ENCODE data around the gene IFI6. TPM values are rescaled to one million over a fixed set of nuclear protein-coding genes. Genes with fewer than 3 reads are reported as not detected.
A peak's percentile ranks its signal among the peaks of the same experiment; 100 is the strongest.

Gene IFI6
- total RNA-seq, 1 experiment from 2014 or later = 4.3 TPM

DNA sequence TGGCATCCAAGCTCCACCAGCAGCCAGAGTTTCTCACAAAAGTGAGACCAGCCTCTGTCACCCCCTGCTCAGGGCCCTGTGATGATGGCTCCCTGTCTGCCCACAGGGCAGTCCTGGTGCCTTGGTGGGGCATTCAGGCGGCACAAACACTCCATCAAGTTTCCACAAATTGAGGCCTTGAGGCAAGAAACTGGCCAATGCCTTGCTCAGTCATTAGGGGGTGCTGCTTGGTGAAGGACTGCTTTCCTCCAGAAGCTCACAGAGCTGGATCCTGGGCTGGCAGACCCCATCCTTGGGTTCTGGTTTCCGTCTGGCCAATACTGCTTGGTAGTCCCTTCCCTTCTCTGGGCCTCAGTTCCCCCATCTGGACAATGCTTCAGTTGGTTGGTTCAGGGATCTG lies 55.6 kb downstream of the IFI6 start:
- Histone ChIP-seq H3K23ac (ENCODE audit: insufficient read length, low read depth, low read length) (no peak overlapping the region), H4K5ac (ENCODE audit: insufficient read length, low read depth, low read length) (no peak overlapping the region), H2AFZ (ENCODE audit: low read length) (no peak overlapping the region), H3K4me2 (ENCODE audit: insufficient read depth, insufficient read length, low read length) (no peak overlapping the region), H3K27ac (ENCODE audit: insufficient read length, low read depth, low read length) (no peak overlapping the region), H3K4me1 (ENCODE audit: insufficient read depth, low read length) (no peaks in the 10 kb centered on the region), H2BK20ac (ENCODE audit: low read depth, low read length, poor library complexity, severe bottlenecking) (no peak overlapping the region), H3K79me2 (ENCODE audit: insufficient read depth, low read length) (no peaks in the 10 kb centered on the region), H3K79me1 (ENCODE audit: insufficient read depth, low read depth, low read length, poor library complexity, severe bottlenecking) (no peaks in the 10 kb centered on the region), H4K20me1 (ENCODE audit: control insufficient read depth, insufficient read depth, insufficient read length) (no peaks in the 10 kb centered on the region), H2BK12ac (ENCODE audit: insufficient read length, low read depth, low read length) (no peak overlapping the region), H3T11ph (ENCODE audit: low read length) (no peak overlapping the region), H3K27me3 (ENCODE audit: insufficient read depth, low read length) (no peaks in the 10 kb centered on the region), H2BK120ac (ENCODE audit: low read depth, low read length, poor library complexity, severe bottlenecking) (no peak overlapping the region), H3K9me3 (ENCODE audit: control insufficient read depth, low read depth, low read length) (no peaks in the 10 kb centered on the region), H3K9ac (ENCODE audit: extremely low read depth, insufficient read length, low read length) (no peak overlapping the region), H4K8ac (replicated peaks; ENCODE audit: insufficient read length, low read depth, low read length) (no peak overlapping the region), H2AK5ac (ENCODE audit: insufficient read length, low read length) (no peak overlapping the region), H3K18ac (ENCODE audit: insufficient read length, low read depth, low read length) (no peak overlapping the region), H3K23me2 (ENCODE audit: insufficient read length, low read depth, low read length, poor library complexity, severe bottlenecking) (peaks cover 6% of the 10 kb centered on the region), H3K56ac (ENCODE audit: insufficient read length, low read depth, low read length) (no peak overlapping the region), H2BK5ac (ENCODE audit: insufficient read length, low read length) (no peak overlapping the region), H3K4ac (ENCODE audit: low read depth, low read length) (no peak overlapping the region), H4K91ac (ENCODE audit: insufficient read length, low read depth, low read length) (no peak overlapping the region), H3K14ac (ENCODE audit: insufficient read depth, low read length) (no peak overlapping the region), H2BK15ac (ENCODE audit: low read depth, low read length) (no peak overlapping the region)
- Mint-ChIP-seq H3K9me3 (no peaks in the 10 kb centered on the region), H3K27ac (no peak overlapping the region), H3K27me3 (ENCODE audit: low read depth) (peaks cover 27% of the 10 kb centered on the region), H3K4me3 (peak overlapping the region in 1 of 2 experiments; percentile 30; a peak in 1 of 5 replicates), H3K4me1 (peaks cover 21 to 24% of the 10 kb centered on the region in 2 experiments), H3K36me3 (ENCODE audit: insufficient read depth in 1 of 3, low read depth in 3 of 3) (no peaks in the 10 kb centered on the region)
- WGBS (ENCODE audit: extremely low coverage, insufficient read length, low lambda C conversion rate) = no CpG with 5 or more reads among the region's 2 CpGs
- DNase-seq = no peak
- TF ChIP-seq, protein P1, sequence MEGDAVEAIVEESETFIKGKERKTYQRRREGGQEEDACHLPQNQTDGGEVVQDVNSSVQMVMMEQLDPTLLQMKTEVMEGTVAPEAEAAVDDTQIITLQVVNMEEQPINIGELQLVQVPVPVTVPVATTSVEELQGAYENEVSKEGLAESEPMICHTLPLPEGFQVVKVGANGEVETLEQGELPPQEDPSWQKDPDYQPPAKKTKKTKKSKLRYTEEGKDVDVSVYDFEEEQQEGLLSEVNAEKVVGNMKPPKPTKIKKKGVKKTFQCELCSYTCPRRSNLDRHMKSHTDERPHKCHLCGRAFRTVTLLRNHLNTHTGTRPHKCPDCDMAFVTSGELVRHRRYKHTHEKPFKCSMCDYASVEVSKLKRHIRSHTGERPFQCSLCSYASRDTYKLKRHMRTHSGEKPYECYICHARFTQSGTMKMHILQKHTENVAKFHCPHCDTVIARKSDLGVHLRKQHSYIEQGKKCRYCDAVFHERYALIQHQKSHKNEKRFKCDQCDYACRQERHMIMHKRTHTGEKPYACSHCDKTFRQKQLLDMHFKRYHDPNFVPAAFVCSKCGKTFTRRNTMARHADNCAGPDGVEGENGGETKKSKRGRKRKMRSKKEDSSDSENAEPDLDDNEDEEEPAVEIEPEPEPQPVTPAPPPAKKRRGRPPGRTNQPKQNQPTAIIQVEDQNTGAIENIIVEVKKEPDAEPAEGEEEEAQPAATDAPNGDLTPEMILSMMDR (conservative IDR thresholded peaks at IDR 0.05) = peak; percentile 56

Other genes starting within 250 kb of the IFI6 start
- gene WASF2, start 182.0 kb downstream of the IFI6 start, total RNA-seq (2021) = 65.9 and 69.2 TPM in 2 replicates
- 23.7 and 29.4 TPM in 2 replicates for gene AHDC1, start 68.0 kb downstream of the IFI6 start, total RNA-seq (2021)
- gene FGR, start 37.0 kb downstream of the IFI6 start, total RNA-seq (2021) = 0.15 TPM in 1 of 2 replicates, not detected in the other
- 10.6 and 12.3 TPM in 2 replicates for gene FAM76A, start 53.8 kb upstream of the IFI6 start, total RNA-seq (2021)
- 9.9 and 10.6 TPM in 2 replicates for gene STX12, start 101.0 kb upstream of the IFI6 start, total RNA-seq (2021)
- 58.8 and 59.9 TPM in 2 replicates for gene PPP1R8, start 158.6 kb upstream of the IFI6 start, total RNA-seq (2021)
- 17.2 and 18.7 TPM in 2 replicates for gene THEMIS2, start 200.4 kb upstream of the IFI6 start, total RNA-seq (2021)
- gene RPA2, start 242.4 kb upstream of the IFI6 start, total RNA-seq (2021) = 81.4 and 83.5 TPM in 2 replicates

All from H9 (cell line).